GM23248 (cell line): ENCODE measurements around the gene CREB5. TPM values are rescaled to one million over a fixed set of nuclear protein-coding genes. Genes with fewer than 3 reads are reported as not detected.

Experiments
- DNase-seq: peaks from one replicate; pipeline ENCODE4 v3.0.0-alpha.2; 2015
- H2AFZ ChIP-seq: fragments of 200-600 bp; sonication (generic); 2 replicates; pipeline ENCODE4 v1.6.1; 2016; ENCODE audit warnings: antibody characterized with exemption
- H3F3A ChIP-seq: fragments of 200-600 bp; sonication (generic); 2 replicates; pipeline ENCODE4 v1.6.1; 2016; ENCODE audit warnings: mild to moderate bottlenecking, antibody characterized with exemption, mixed run types; ENCODE audit not compliant: insufficient read depth
- H3K27ac ChIP-seq: fragments of 200-600 bp; sonication (generic); 2 replicates; pipeline ENCODE4 v1.5.1; 2016; ENCODE audit warnings: mild to moderate bottlenecking
- H3K27me3 ChIP-seq: fragments of 200-600 bp; sonication (generic); replicated peaks from 2 replicates; pipeline ENCODE4 v1.6.1; 2016; ENCODE audit warnings: mild to moderate bottlenecking; ENCODE audit not compliant: insufficient read depth
- H3K36me3 ChIP-seq: fragments of 200-600 bp; sonication (generic); 2 replicates; pipeline ENCODE4 v1.6.1; 2016; ENCODE audit warnings: low read depth, mild to moderate bottlenecking
- H3K4me1 ChIP-seq: fragments of 200-600 bp; sonication (generic); 2 replicates; pipeline ENCODE4 v1.6.1; 2016; ENCODE audit warnings: mild to moderate bottlenecking; ENCODE audit not compliant: insufficient read depth
- H3K4me2 ChIP-seq: fragments of 200-600 bp; sonication (generic); one replicate; pipeline ENCODE4 v1.6.1; 2016; ENCODE audit warnings: mild to moderate bottlenecking; ENCODE audit not compliant: unreplicated experiment
- H3K4me3 ChIP-seq: fragments of 200-600 bp; sonication (generic); 2 replicates; pipeline ENCODE4 v1.5.1; 2016; ENCODE audit warnings: mild to moderate bottlenecking
- H3K79me2 ChIP-seq: fragments of 200-600 bp; sonication (generic); 2 replicates; pipeline ENCODE4 v1.6.1; 2016; ENCODE audit warnings: mild to moderate bottlenecking; ENCODE audit not compliant: insufficient read depth
- H3K9ac ChIP-seq: fragments of 200-600 bp; sonication (generic); 2 replicates; pipeline ENCODE4 v1.6.1; 2016; ENCODE audit warnings: mild to moderate bottlenecking
- H3K9me2 ChIP-seq: fragments of 200-600 bp; sonication (generic); 2 replicates; pipeline ENCODE4 v1.6.1; 2016; ENCODE audit warnings: mixed run types, mild to moderate bottlenecking, moderate library complexity; ENCODE audit not compliant: insufficient read depth
- H3K9me3 ChIP-seq: fragments of 200-600 bp; sonication (generic); one replicate; pipeline ENCODE4 v1.6.1; 2017; ENCODE audit warnings: low read depth
- H4K20me1 ChIP-seq: fragments of 200-600 bp; sonication (generic); 2 replicates; pipeline ENCODE4 v1.6.0; 2016; ENCODE audit not compliant: insufficient read depth
- EZH2 ChIP-seq: fragments of 200-600 bp; sonication (generic); IDR thresholded peaks from 2 replicates; pipeline ENCODE4 v1.6.1; 2018; ENCODE audit warnings: antibody characterized with exemption, mild to moderate bottlenecking; ENCODE audit not compliant: insufficient read depth, poor library complexity, severe bottlenecking
- EZH2phosphoT487 ChIP-seq: fragments of 200-600 bp; sonication (generic); IDR thresholded peaks from 2 replicates; pipeline ENCODE4 v1.6.1; 2018; ENCODE audit warnings: antibody characterized with exemption, moderate library complexity, mild to moderate bottlenecking, low read depth; ENCODE audit not compliant: insufficient read depth
- WGBS, 2 experiments: methylation state at CpG; one replicate each; pipeline ENCODE4 v1.1.6; 2015 to 2017; ENCODE audit warnings: low lambda C conversion rate in 2 of 2, low coverage in 1 of 2; ENCODE audit errors: missing lambda C conversion rate in 2 of 2; 5-methylcytosine and 5-hydroxymethylcytosine counted together
- in situ Hi-C: fragments of 300-500 bp; cut with MboI; formaldehyde crosslinking; loops from 2 replicates; pipeline ENCODE4 v1.15.0; 2020
- polyA plus RNA-seq: library from polyadenylated mRNA; unstranded; fragments of >200 nt; fragmentation: Nextera tagmentation; extraction: Ambion mirVana; gene quantifications from 2 replicates; pipeline ENCODE4 v1.2.1, GENCODE V29; 2016
- total RNA-seq: library from RNA; depleted of rRNA; stranded (reverse); fragments of >200 nt; shearing (Covaris generic); gene quantifications from 2 replicates; pipeline ENCODE4 v1.2.3, GENCODE V29; 2014; rRNA removed

The CREB5 gene
- total and polyA plus RNA-seq, 2 experiments from 2014 or later: 13.6 to 19.2 TPM

- H3F3A ChIP-seq: no peaks in the 10 kb centered on the region
- no peak overlapping the region for H2AFZ ChIP-seq
- H3K79me2 ChIP-seq: no peaks in the 10 kb centered on the region
- in situ Hi-C loops: no loop called here
- WGBS, 2 experiments: 38 to 41% methylated on average over 3 of the region's 3 CpGs
- no peak overlapping the region for H3K4me2 ChIP-seq
- TF ChIP-seq EZH2phosphoT487 (no peak), EZH2 (no peak)
- H3K4me1 ChIP-seq: no peaks in the 10 kb centered on the region
- no peaks in the 10 kb centered on the region for H3K9me2 ChIP-seq
- H4K20me1 ChIP-seq: no peaks in the 10 kb centered on the region
- no peak overlapping the region for H3K4me3 ChIP-seq
- H3K27me3 ChIP-seq: no peaks in the 10 kb centered on the region
- H3K27ac ChIP-seq: no peak overlapping the region
- no peak overlapping the region for H3K9ac ChIP-seq
- no peak for DNase-seq
- H3K36me3 ChIP-seq: no peaks in the 10 kb centered on the region
- no peaks in the 10 kb centered on the region for H3K9me3 ChIP-seq
These were observed 461.0 kb downstream of the CREB5 start for GRCh38 chr7:28873365-28873764.

DNA sequence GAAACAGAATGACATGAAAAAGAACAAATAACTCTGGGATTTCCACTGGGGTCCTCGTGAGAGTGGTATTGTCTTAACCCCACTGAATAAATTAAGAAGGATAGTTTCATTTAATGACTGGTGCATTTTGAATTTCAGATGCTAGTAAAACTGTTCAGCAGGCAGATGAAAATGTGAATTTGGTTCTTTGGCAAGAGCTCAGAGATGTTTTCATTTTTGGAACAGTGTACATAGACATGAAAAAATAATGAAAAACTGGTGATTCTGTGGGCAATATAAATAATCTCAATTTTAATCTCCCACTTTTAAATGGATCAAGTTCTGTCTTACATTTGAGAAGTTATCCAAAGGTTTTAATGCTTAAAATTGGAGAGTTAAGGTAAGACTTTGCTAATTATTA is 461.7 kb downstream of the CREB5 start:
- 11 to 30% methylated on average over 1 of the region's 1 CpG for WGBS, 2 experiments
- Histone ChIP-seq H3K9me3 (no peaks in the 10 kb centered on the region), H3K27me3 (no peaks in the 10 kb centered on the region), H3F3A (no peaks in the 10 kb centered on the region), H3K79me2 (no peaks in the 10 kb centered on the region), H3K4me1 (no peaks in the 10 kb centered on the region), H3K4me3 (no peak overlapping the region), H3K27ac (no peak overlapping the region), H3K4me2 (no peak overlapping the region), H3K9ac (no peak overlapping the region), H3K36me3 (no peaks in the 10 kb centered on the region), H4K20me1 (no peaks in the 10 kb centered on the region), H2AFZ (no peak overlapping the region), H3K9me2 (no peaks in the 10 kb centered on the region)
- no peak for DNase-seq
- no peak for TF ChIP-seq EZH2
- TF ChIP-seq EZH2phosphoT487: no peak
- in situ Hi-C loops: no loop called here

Other genes starting within 250 kb of the CREB5 start
- 11.8 and 13.8 TPM in 2 replicates for gene JAZF1, start 231.7 kb upstream of the CREB5 start, total RNA-seq
- 19.6 and 19.8 TPM in 2 replicates for gene JAZF1, start 231.7 kb upstream of the CREB5 start, polyA plus RNA-seq